ENCODE measurements around the gene CTDSPL. TPM values are rescaled to one million over a fixed set of nuclear protein-coding genes. Genes with fewer than 3 reads are reported as not detected.
A peak's percentile ranks its signal among the peaks of the same experiment; 100 is the strongest.

The CTDSPL gene
- total RNA-seq, 1 donor from 2014 or later: 30.6 TPM

GRCh38 chr3:38000965-38001455 is 139.3 kb downstream of the CTDSPL start:
- no peak for DNase-seq (ENCODE audit: low read depth)
- no peak overlapping the region for H3K4me3 ChIP-seq (ENCODE audit: low read depth, low read length)

GRCh38 chr3:38001456-38002081 is 139.9 kb downstream of the CTDSPL start:
- Histone ChIP-seq H3K36me3 (ENCODE audit: control insufficient read depth, insufficient read depth, low read length) (no peaks in the 10 kb centered on the region), H3K4me3 (ENCODE audit: low read depth, low read length) (no peak overlapping the region), H3K27me3 (ENCODE audit: control insufficient read depth, insufficient read depth, low read length) (no peaks in the 10 kb centered on the region)
- no peak for DNase-seq (ENCODE audit: low read depth)
- peak; percentile 30 for TF ChIP-seq CTCF (IDR thresholded peaks at IDR 0.05; ENCODE audit: insufficient read depth, low read length, poor library complexity, severe bottlenecking)

More at GRCh38 chr3:38000965-38001455, 139.3 kb downstream of the CTDSPL start:
- H3K36me3 ChIP-seq (ENCODE audit: control insufficient read depth, insufficient read depth, low read length): no peaks in the 10 kb centered on the region
- TF ChIP-seq CTCF (IDR thresholded peaks at IDR 0.05; ENCODE audit: insufficient read depth, low read length, poor library complexity, severe bottlenecking): no peak
- H3K27me3 ChIP-seq (ENCODE audit: control insufficient read depth, insufficient read depth, low read length): no peaks in the 10 kb centered on the region

GRCh38 chr3:38002291-38002876 is 140.7 kb downstream of the CTDSPL start:
- Histone ChIP-seq H3K4me3 (ENCODE audit: low read depth, low read length) (no peak overlapping the region), H3K36me3 (ENCODE audit: control insufficient read depth, insufficient read depth, low read length) (no peaks in the 10 kb centered on the region), H3K27me3 (ENCODE audit: control insufficient read depth, insufficient read depth, low read length) (no peaks in the 10 kb centered on the region)
- TF ChIP-seq CTCF (IDR thresholded peaks at IDR 0.05; ENCODE audit: insufficient read depth, low read length, poor library complexity, severe bottlenecking): no peak
- no peak for DNase-seq (ENCODE audit: low read depth)

GRCh38 chr3:38002940-38003339 is 141.3 kb downstream of the CTDSPL start:
- no peak for TF ChIP-seq CTCF (IDR thresholded peaks at IDR 0.05; ENCODE audit: insufficient read depth, low read length, poor library complexity, severe bottlenecking)
- Histone ChIP-seq H3K27me3 (ENCODE audit: control insufficient read depth, insufficient read depth, low read length) (no peaks in the 10 kb centered on the region), H3K4me3 (ENCODE audit: low read depth, low read length) (no peak overlapping the region), H3K36me3 (ENCODE audit: control insufficient read depth, insufficient read depth, low read length) (no peaks in the 10 kb centered on the region)
- no peak for DNase-seq (ENCODE audit: low read depth)

- no peaks in the 10 kb centered on the region for H3K27me3 ChIP-seq (ENCODE audit: control insufficient read depth, insufficient read depth, low read length)
- TF ChIP-seq CTCF (IDR thresholded peaks at IDR 0.05; ENCODE audit: insufficient read depth, low read length, poor library complexity, severe bottlenecking): peak; percentile 95
- no peak for DNase-seq (ENCODE audit: low read depth)
- H3K36me3 ChIP-seq (ENCODE audit: control insufficient read depth, insufficient read depth, low read length): no peaks in the 10 kb centered on the region
- H3K4me3 ChIP-seq (ENCODE audit: low read depth, low read length): no peak overlapping the region
Measured at GRCh38 chr3:38003371-38003816, 141.7 kb downstream of the CTDSPL start.
